Measurements from ENCODE around the gene GZMM.
A peak's percentile ranks its signal among the peaks of the same experiment; 100 is the strongest.

The GZMM gene

GRCh38 chr19:567296-567900 is 23.5 kb downstream of the GZMM start:
- DNase-seq = no peak

GRCh38 chr19:570251-570686 is 26.4 kb downstream of the GZMM start:
- no peak for DNase-seq

- DNase-seq = peak; percentile 50
Measured at GRCh38 chr19:570937-571565, 27.2 kb downstream of the GZMM start.

- DNase-seq = no peak
Measured at GRCh38 chr19:571566-571974, 27.7 kb downstream of the GZMM start.

- peak; percentile 98 for DNase-seq
Measured at GRCh38 chr19:572140-572742, 28.4 kb downstream of the GZMM start, which contains the start of gene BSG. Gene BSG (plus strand): TSS chr19:572596. CDS start chr19:572635, 39 bp downstream.

GRCh38 chr19:572743-573518 is 29.1 kb downstream of the GZMM start:
- no peak for DNase-seq

- no peak for DNase-seq
Measured at GRCh38 chr19:573519-573825, 29.6 kb downstream of the GZMM start.

GRCh38 chr19:574658-575526 is 31.0 kb downstream of the GZMM start:
- DNase-seq = no peak

GRCh38 chr19:575527-576506 is 32.0 kb downstream of the GZMM start:
- no peak for DNase-seq

GRCh38 chr19:576768-577438 is 33.0 kb downstream of the GZMM start:
- no peak for DNase-seq

GRCh38 chr19:577439-578392 is 33.9 kb downstream of the GZMM start:
- DNase-seq = no peak

- no peak for DNase-seq
Measured at GRCh38 chr19:579111-579841, 35.4 kb downstream of the GZMM start.

- DNase-seq = no peak
Measured at GRCh38 chr19:579842-580155, 35.9 kb downstream of the GZMM start.

GRCh38 chr19:580274-580835 is 36.5 kb downstream of the GZMM start:
- DNase-seq = no peak

- no peak for DNase-seq
Measured at GRCh38 chr19:581399-582111, 37.7 kb downstream of the GZMM start.

GRCh38 chr19:582497-583197 is 38.8 kb downstream of the GZMM start:
- DNase-seq = no peak

GRCh38 chr19:583198-583967 is 39.5 kb downstream of the GZMM start:
- DNase-seq = no peak
